Lung (tissue), 12 donors: ENCODE results near the gene KRR1. TPM values are rescaled to one million over a fixed set of nuclear protein-coding genes. Genes with fewer than 3 reads are reported as not detected.

ENCODE experiments used
- ATAC-seq: fragments of 200-7000 bp; cut with Tn5 transposase; one replicate; pipeline ENCODE4 v1.9.1; 2020; ENCODE audit warnings: moderate number of reproducible peaks; ENCODE audit not compliant: insufficient read depth, low FRiP score
- DNase-seq, 3 donors: peaks; one replicate each; pipeline ENCODE4 v3.0.0-alpha.2; 2013 to 2017
- H3K27ac ChIP-seq, 2 donors: one replicate each; pipeline ENCODE4 v1.5.1; 2013; ENCODE audit warnings: mild to moderate bottlenecking in 2 of 2, moderate library complexity in 2 of 2, control low read depth in 1 of 2, inconsistent platforms in 1 of 2, low read depth in 1 of 2, low read length in 1 of 2
- H3K27me3 ChIP-seq, 3 donors: one replicate each; pipeline ENCODE4 v1.5.1; 2013; ENCODE audit warnings: low read length in 2 of 3; ENCODE audit not compliant: control insufficient read depth in 3 of 3, insufficient read depth in 3 of 3
- H3K36me3 ChIP-seq, 4 donors: one replicate each; pipeline ENCODE4 v1.5.1; 2013; ENCODE audit warnings: low read length in 4 of 4, mild to moderate bottlenecking in 1 of 4, moderate library complexity in 1 of 4; ENCODE audit not compliant: control insufficient read depth in 4 of 4, insufficient read depth in 4 of 4
- H3K4me1 ChIP-seq, 5 donors: one replicate each; pipeline ENCODE4 v1.5.1; 2013; ENCODE audit warnings: low read length in 5 of 5, mild to moderate bottlenecking in 2 of 5, moderate library complexity in 1 of 5; ENCODE audit not compliant: control insufficient read depth in 5 of 5, insufficient read depth in 5 of 5
- H3K4me3 ChIP-seq: one replicate; pipeline ENCODE4 v1.5.1; 2013; ENCODE audit warnings: mild to moderate bottlenecking, control low read depth, moderate library complexity
- H3K9ac ChIP-seq, 2 donors: one replicate each; pipeline ENCODE4 v1.5.1; 2013; ENCODE audit warnings: low read length in 2 of 2, control low read depth in 1 of 2; ENCODE audit not compliant: insufficient read depth in 1 of 2
- H3K9me3 ChIP-seq, 4 donors: one replicate each; pipeline ENCODE4 v1.5.1; 2013; ENCODE audit warnings: low read length in 3 of 4, mild to moderate bottlenecking in 1 of 4, moderate library complexity in 1 of 4; ENCODE audit not compliant: control insufficient read depth in 4 of 4, insufficient read depth in 3 of 4
- WGBS, 2 donors: extraction: QIAGEN DNeasy Blood & Tissue Kit; methylation state at CpG; one replicate each; pipeline ENCODE4 v1.1.7; 2013; 5-methylcytosine and 5-hydroxymethylcytosine counted together
- polyA plus RNA-seq, 2 donors: library from polyadenylated mRNA; stranded (reverse); fragments of 200-250 nt; gene quantifications; one replicate each; pipeline ENCODE4 v1.2.1, GENCODE V29; 2013
- total RNA-seq, 2 donors: library from RNA; depleted of rRNA in 1 of 2; stranded (reverse); fragments of >200 nt in 1 of 2; gene quantifications; one replicate each; pipeline ENCODE4 v1.2.1, GENCODE V29; 2014 to 2021
- TF ChIP-seq, protein P1 (sequence below): IDR thresholded peaks from 2 replicates; pipeline ENCODE4 v1.5.1; 2012; ENCODE audit warnings: mild to moderate bottlenecking; ENCODE audit errors: control extremely low read depth, extremely low read depth
- donor health status: control.
- donor health status: control.
- donor health status: Bipolar disorder and iron deficiency.
- donor health status: healthy.
- donor health status: DM: yes; HTN: yes; CAD: no.

The KRR1 gene
- total and polyA plus RNA-seq, 4 donors, result 19.9 to 62.5 (median 29.9) TPM

- Histone ChIP-seq H3K9me3 (no peaks in the 10 kb centered on the region), H3K9ac (no peak overlapping the region), H3K27me3 (no peaks in the 10 kb centered on the region), H3K4me1 (peaks cover 0 to 4% (median 2%) of the 10 kb centered on the region in 5 donors), H3K27ac (no peak overlapping the region), H3K36me3 (no peaks in the 10 kb centered on the region), H3K4me3 (no peak overlapping the region)
- 92 to 94% methylated on average over 1 of the region's 1 CpG for WGBS, 2 donors
- TF ChIP-seq, protein P1, sequence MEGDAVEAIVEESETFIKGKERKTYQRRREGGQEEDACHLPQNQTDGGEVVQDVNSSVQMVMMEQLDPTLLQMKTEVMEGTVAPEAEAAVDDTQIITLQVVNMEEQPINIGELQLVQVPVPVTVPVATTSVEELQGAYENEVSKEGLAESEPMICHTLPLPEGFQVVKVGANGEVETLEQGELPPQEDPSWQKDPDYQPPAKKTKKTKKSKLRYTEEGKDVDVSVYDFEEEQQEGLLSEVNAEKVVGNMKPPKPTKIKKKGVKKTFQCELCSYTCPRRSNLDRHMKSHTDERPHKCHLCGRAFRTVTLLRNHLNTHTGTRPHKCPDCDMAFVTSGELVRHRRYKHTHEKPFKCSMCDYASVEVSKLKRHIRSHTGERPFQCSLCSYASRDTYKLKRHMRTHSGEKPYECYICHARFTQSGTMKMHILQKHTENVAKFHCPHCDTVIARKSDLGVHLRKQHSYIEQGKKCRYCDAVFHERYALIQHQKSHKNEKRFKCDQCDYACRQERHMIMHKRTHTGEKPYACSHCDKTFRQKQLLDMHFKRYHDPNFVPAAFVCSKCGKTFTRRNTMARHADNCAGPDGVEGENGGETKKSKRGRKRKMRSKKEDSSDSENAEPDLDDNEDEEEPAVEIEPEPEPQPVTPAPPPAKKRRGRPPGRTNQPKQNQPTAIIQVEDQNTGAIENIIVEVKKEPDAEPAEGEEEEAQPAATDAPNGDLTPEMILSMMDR, result no peak
- ATAC-seq (no peak), DNase-seq (no peak)
Measured at GRCh38 chr12:75476071-75476470, 35.3 kb downstream of the KRR1 start.

- TF ChIP-seq, protein P1, result no peak
- DNase-seq (no peak), ATAC-seq (no peak)
- Histone ChIP-seq H3K4me1 (peaks cover 0 to 2% (median 0%) of the 10 kb centered on the region in 5 donors), H3K4me3 (no peak overlapping the region), H3K36me3 (no peaks in the 10 kb centered on the region), H3K9ac (no peak overlapping the region), H3K27ac (no peak overlapping the region), H3K9me3 (no peaks in the 10 kb centered on the region), H3K27me3 (no peaks in the 10 kb centered on the region)
- WGBS, 2 donors, result 65 to 71% methylated on average over 2 of the region's 2 CpGs
Measured at GRCh38 chr12:75474116-75474515, 37.3 kb downstream of the KRR1 start.

DNA sequence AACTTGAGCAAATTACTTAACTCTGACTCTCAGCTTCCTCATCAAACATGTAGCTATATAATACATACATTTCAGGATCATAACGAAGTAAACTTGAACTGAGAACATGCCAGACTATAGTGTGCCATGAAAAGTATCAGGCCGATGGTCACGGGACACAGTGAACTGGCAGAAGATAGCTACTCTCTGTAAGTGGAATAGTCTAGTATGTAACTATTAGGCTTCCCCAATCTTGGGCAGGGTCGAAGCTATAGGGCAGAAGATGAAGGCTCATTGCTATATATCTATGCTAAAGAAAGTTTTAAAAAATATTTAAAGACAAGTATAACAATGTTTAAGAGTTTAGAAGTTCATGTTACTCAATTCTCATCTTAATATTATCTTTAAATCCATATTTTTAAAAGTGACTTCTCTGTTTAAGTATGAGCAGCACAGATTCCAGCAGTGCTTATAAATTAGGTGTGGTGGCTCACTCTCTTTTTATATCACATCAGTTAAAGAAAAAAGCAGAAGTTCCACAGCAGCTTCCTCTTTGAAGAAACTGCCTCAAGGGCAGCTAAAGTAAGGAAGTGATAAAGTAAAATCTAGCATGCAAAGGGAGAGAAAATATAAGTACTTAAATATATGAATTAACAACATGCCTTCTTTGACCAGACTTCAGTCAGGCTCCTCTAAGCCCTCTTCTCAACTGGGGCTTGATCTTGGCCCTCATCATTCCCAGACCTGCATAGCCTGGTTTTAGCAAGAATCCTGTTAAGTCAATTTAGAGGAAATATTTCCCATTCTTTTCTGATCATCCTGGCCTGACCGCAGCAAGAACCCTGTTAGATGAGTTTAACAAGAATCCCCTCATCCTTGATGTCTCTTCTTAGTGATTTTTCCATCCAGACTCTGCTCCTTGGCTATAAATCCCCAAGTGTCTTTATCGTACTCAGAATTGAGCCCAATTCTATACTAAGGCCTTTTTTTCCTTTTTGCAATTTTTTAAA, 39.2 kb downstream of the KRR1 start:
- Histone ChIP-seq H3K27ac (no peak overlapping the region), H3K27me3 (no peaks in the 10 kb centered on the region), H3K9me3 (no peaks in the 10 kb centered on the region), H3K9ac (no peak overlapping the region), H3K36me3 (no peaks in the 10 kb centered on the region), H3K4me1 (no peaks in the 10 kb centered on the region), H3K4me3 (no peak overlapping the region)
- TF ChIP-seq, protein P1, result no peak
- DNase-seq, result no peak
- WGBS, 2 donors, result 57 to 71% methylated on average over 6 of the region's 6 CpGs
- peak; percentile 58 for ATAC-seq
